GM19351 (cell line): ENCODE measurements around the gene USP40.

ENCODE experiments used
- ATAC-seq: cut with Tn5 transposase; IDR thresholded peaks from one replicate; pipeline ENCODE4 v1.9.1; 2021; ENCODE audit warnings: mild to moderate bottlenecking, moderate library complexity; ENCODE audit not compliant: unreplicated experiment

The USP40 gene

GRCh38 chr2:233479616-233480489 is 86.7 kb downstream of the USP40 start:
- ATAC-seq, result no peak

GRCh38 chr2:233477548-233478433 is 88.8 kb downstream of the USP40 start:
- no peak for ATAC-seq

GRCh38 chr2:233476651-233477547 is 89.7 kb downstream of the USP40 start:
- no peak for ATAC-seq

GRCh38 chr2:233476063-233476410 is 90.5 kb downstream of the USP40 start:
- ATAC-seq, result no peak

- no peak for ATAC-seq
Measured at GRCh38 chr2:233474308-233475160, 92.0 kb downstream of the USP40 start.

GRCh38 chr2:233473878-233474277 is 92.7 kb downstream of the USP40 start:
- ATAC-seq, result no peak

- ATAC-seq, result no peak
Measured at GRCh38 chr2:233473386-233473791, 93.2 kb downstream of the USP40 start.

GRCh38 chr2:233471291-233472035 is 95.1 kb downstream of the USP40 start:
- ATAC-seq, result no peak

GRCh38 chr2:233470839-233471238 is 95.7 kb downstream of the USP40 start:
- no peak for ATAC-seq

- no peak for ATAC-seq
Measured at GRCh38 chr2:233470011-233470687, 96.4 kb downstream of the USP40 start.

- no peak for ATAC-seq
Measured at GRCh38 chr2:233469261-233470010, 97.1 kb downstream of the USP40 start.

GRCh38 chr2:233468741-233469110 is 97.9 kb downstream of the USP40 start:
- ATAC-seq, result no peak

- ATAC-seq, result no peak
Measured at GRCh38 chr2:233468047-233468740, 98.4 kb downstream of the USP40 start.

GRCh38 chr2:233466991-233467603 is 99.5 kb downstream of the USP40 start:
- no peak for ATAC-seq

GRCh38 chr2:233464531-233465240 is 101.9 kb downstream of the USP40 start:
- ATAC-seq, result no peak

- no peak for ATAC-seq
Measured at GRCh38 chr2:233464056-233464455, 102.5 kb downstream of the USP40 start.
